Tibial nerve (tissue), 4 donors: ENCODE results near the gene ZER1. TPM values are rescaled to one million over a fixed set of nuclear protein-coding genes. Genes with fewer than 3 reads are reported as not detected.

Experiments used
- DNase-seq, 2 donors: peaks; one replicate each; pipeline ENCODE4 v3.0.0-alpha.2; 2019; ENCODE audit warnings: low spot score in 2 of 2
- H3K27ac ChIP-seq, 4 donors: fragments of 200-600 bp; sonication (generic) in 3 of 4; one replicate each; pipeline ENCODE4 v1.5.1; 2017 to 2019; ENCODE audit warnings: mild to moderate bottlenecking in 1 of 4
- H3K27me3 ChIP-seq, 2 donors: fragments of 200-600 bp; sonication (generic) in 1 of 2; one replicate each; pipeline versions ENCODE4 v1.5.1 to v1.6.0; 2017 to 2019
- H3K36me3 ChIP-seq, 3 donors: fragments of 200-600 bp; sonication (generic); one replicate each; pipeline ENCODE4 v1.5.1; 2018 to 2019
- H3K4me1 ChIP-seq, 4 donors: fragments of 200-600 bp; sonication (generic) in 3 of 4; one replicate each; pipeline ENCODE4 v1.5.1; 2017 to 2019
- H3K4me3 ChIP-seq, 4 donors: fragments of 200-600 bp; sonication (generic) in 3 of 4; one replicate each; pipeline ENCODE4 v1.5.1; 2017 to 2019; ENCODE audit warnings: mild to moderate bottlenecking in 1 of 4, moderate library complexity in 1 of 4
- H3K9me3 ChIP-seq, 4 donors: fragments of 200-600 bp; sonication (generic) in 3 of 4; one replicate each; pipeline ENCODE4 v1.5.1; 2017 to 2019
- CTCF ChIP-seq, 5 experiments: fragments of 200-600 bp in 3 of 5; fragments of 450-650 bp in 2 of 5; sonication (generic) in 3 of 5; IDR thresholded peaks; one replicate each; pipeline ENCODE4 v1.5.1; 2016 to 2019; ENCODE audit warnings: antibody characterized with exemption in 5 of 5, mild to moderate bottlenecking in 3 of 5, moderate library complexity in 2 of 5
- EP300 ChIP-seq, 2 donors: sonication (generic); formaldehyde crosslinking; IDR thresholded peaks; one replicate each; pipeline ENCODE4 v1.6.1; 2017; ENCODE audit warnings: antibody characterized with exemption in 2 of 2, mild to moderate bottlenecking in 1 of 2
- POLR2A ChIP-seq, 2 donors: fragments of 450-650 bp; IDR thresholded peaks; one replicate each; pipeline ENCODE4 v1.6.1; 2017; ENCODE audit warnings: antibody characterized with exemption in 2 of 2, mild to moderate bottlenecking in 2 of 2, moderate library complexity in 2 of 2
- WGBS, 2 donors: methylation state at CpG; one replicate each; pipeline ENCODE4 v1.1.5; 2018; 5-methylcytosine and 5-hydroxymethylcytosine counted together
- total RNA-seq, 4 donors: library from RNA; depleted of rRNA; stranded (reverse); fragments of >200 nt; gene quantifications; one replicate each; pipeline ENCODE4 v1.1.0, GENCODE V29; 2016

The ZER1 gene
- total RNA-seq, 4 donors from 2014 or later, result 45.8 to 68.6 (median 61.3) TPM

- H3K9me3 ChIP-seq, result no peaks in the 10 kb centered on the region
- H3K36me3 ChIP-seq, result peaks cover 0 to 11% (median 0%) of the 10 kb centered on the region in 3 donors
- H3K4me3 ChIP-seq, result no peak overlapping the region
- H3K27ac ChIP-seq, result no peak overlapping the region
- H3K4me1 ChIP-seq, result peaks cover 0 to 16% (median 4%) of the 10 kb centered on the region in 4 donors
- no peaks in the 10 kb centered on the region for H3K27me3 ChIP-seq
- no peak for DNase-seq
- TF ChIP-seq CTCF (IDR thresholded peaks at IDR 0.05) (no peak), POLR2A (IDR thresholded peaks at IDR 0.05) (no peak)
- 85 to 92% methylated on average over 33 to 36 of the region's 36 CpGs for WGBS, 2 donors
These were observed 66.4 kb downstream of the ZER1 start for GRCh38 chr9:128705051-128705965.

- H3K36me3 ChIP-seq, result peaks cover 0 to 11% (median 0%) of the 10 kb centered on the region in 3 donors
- peak overlapping the region in 1 of 4 donors; percentile 76 for H3K4me3 ChIP-seq
- DNase-seq, result no peak
- TF ChIP-seq POLR2A (IDR thresholded peaks at IDR 0.05) (no peak), EP300 (IDR thresholded peaks at IDR 0.05) (no peak), CTCF (IDR thresholded peaks at IDR 0.05) (no peak)
- peak overlapping the region in 3 of 4 donors; percentile 54 to 86 (median 80) for H3K27ac ChIP-seq
- no peaks in the 10 kb centered on the region for H3K9me3 ChIP-seq
- H3K4me1 ChIP-seq, result peaks cover 0 to 16% (median 4%) of the 10 kb centered on the region in 4 donors
- H3K27me3 ChIP-seq, result no peaks in the 10 kb centered on the region
- WGBS, 2 donors, result 92 to 94% methylated on average over 2 to 5 of the region's 5 CpGs
These were observed 67.4 kb downstream of the ZER1 start for GRCh38 chr9:128704356-128704670.

GRCh38 chr9:128703616-128704355 lies 67.9 kb downstream of the ZER1 start:
- H3K9me3 ChIP-seq, result no peaks in the 10 kb centered on the region
- no peaks in the 10 kb centered on the region for H3K27me3 ChIP-seq
- H3K27ac ChIP-seq, result peak overlapping the region; percentile 55 to 86 (median 83)
- peak overlapping the region in 3 of 4 donors; percentile 63 to 90 (median 76) for H3K4me3 ChIP-seq
- H3K36me3 ChIP-seq, result peaks cover 0 to 11% (median 0%) of the 10 kb centered on the region in 3 donors
- 69 to 71% methylated on average over 27 to 29 of the region's 31 CpGs for WGBS, 2 donors
- peaks cover 0 to 16% (median 4%) of the 10 kb centered on the region in 4 donors for H3K4me1 ChIP-seq
- no peak for DNase-seq
- TF ChIP-seq POLR2A (IDR thresholded peaks at IDR 0.05) (no peak), EP300 (IDR thresholded peaks at IDR 0.05) (no peak), CTCF (IDR thresholded peaks at IDR 0.05) (no peak)

- DNase-seq, result no peak
- WGBS, 2 donors, result 6 to 8% methylated on average over 38 to 42 of the region's 55 CpGs
- TF ChIP-seq CTCF (IDR thresholded peaks at IDR 0.05) (no peak), EP300 (IDR thresholded peaks at IDR 0.05) (no peak), POLR2A (IDR thresholded peaks at IDR 0.05) (no peak)
- H3K27me3 ChIP-seq, result no peaks in the 10 kb centered on the region
- H3K27ac ChIP-seq, result peak overlapping the region; percentile 55 to 86 (median 83)
- H3K9me3 ChIP-seq, result no peaks in the 10 kb centered on the region
- peaks cover 0 to 16% (median 4%) of the 10 kb centered on the region in 4 donors for H3K4me1 ChIP-seq
- H3K36me3 ChIP-seq, result peaks cover 0 to 11% (median 0%) of the 10 kb centered on the region in 3 donors
- peak overlapping the region; percentile 63 to 90 (median 74) for H3K4me3 ChIP-seq
These were observed 68.6 kb downstream of the ZER1 start for GRCh38 chr9:128702949-128703615.
